ENCODE measurements around the gene CD83. TPM values are rescaled to one million over a fixed set of nuclear protein-coding genes. Genes with fewer than 3 reads are reported as not detected.

CD83 gene
- total and polyA plus RNA-seq, 4 donors = 0.35 to 4.2 (median 0.60) TPM

GRCh38 chr6:14088600-14089192, 28.9 kb upstream of the CD83 start:
- H3K4me3 ChIP-seq (ENCODE audit: low read depth in 1 of 3, low read length in 3 of 3) = no peak overlapping the region
- WGBS = 60% methylated on average over 4 of the region's 4 CpGs
- no peak for TF ChIP-seq FOXA1 (IDR thresholded peaks at IDR 0.05)
- TF ChIP-seq, protein P1, sequence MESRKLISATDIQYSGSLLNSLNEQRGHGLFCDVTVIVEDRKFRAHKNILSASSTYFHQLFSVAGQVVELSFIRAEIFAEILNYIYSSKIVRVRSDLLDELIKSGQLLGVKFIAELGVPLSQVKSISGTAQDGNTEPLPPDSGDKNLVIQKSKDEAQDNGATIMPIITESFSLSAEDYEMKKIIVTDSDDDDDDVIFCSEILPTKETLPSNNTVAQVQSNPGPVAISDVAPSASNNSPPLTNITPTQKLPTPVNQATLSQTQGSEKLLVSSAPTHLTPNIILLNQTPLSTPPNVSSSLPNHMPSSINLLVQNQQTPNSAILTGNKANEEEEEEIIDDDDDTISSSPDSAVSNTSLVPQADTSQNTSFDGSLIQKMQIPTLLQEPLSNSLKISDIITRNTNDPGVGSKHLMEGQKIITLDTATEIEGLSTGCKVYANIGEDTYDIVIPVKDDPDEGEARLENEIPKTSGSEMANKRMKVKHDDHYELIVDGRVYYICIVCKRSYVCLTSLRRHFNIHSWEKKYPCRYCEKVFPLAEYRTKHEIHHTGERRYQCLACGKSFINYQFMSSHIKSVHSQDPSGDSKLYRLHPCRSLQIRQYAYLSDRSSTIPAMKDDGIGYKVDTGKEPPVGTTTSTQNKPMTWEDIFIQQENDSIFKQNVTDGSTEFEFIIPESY (IDR thresholded peaks at IDR 0.05) = no peak
- TF ChIP-seq RAD21 (IDR thresholded peaks at IDR 0.05) = no peak

GRCh38 chr6:14089224-14089623, 28.3 kb upstream of the CD83 start:
- H3K9me3 ChIP-seq (ENCODE audit: control insufficient read depth in 4 of 4, low read length in 3 of 4) = no peaks in the 10 kb centered on the region
- peaks cover 0 to 4% (median 0%) of the 10 kb centered on the region in 4 donors for H3K4me1 ChIP-seq (ENCODE audit: control insufficient read depth in 4 of 4, insufficient read depth in 4 of 4, low read length in 3 of 4)
- DNase-seq (ENCODE audit: low spot score) = no peak
- H3K9ac ChIP-seq (ENCODE audit: low read depth in 1 of 2, low read length in 2 of 2) = no peak overlapping the region
- no peak overlapping the region for H3K27ac ChIP-seq (ENCODE audit: low read depth in 1 of 2, low read length in 2 of 2)
- H3K27me3 ChIP-seq (ENCODE audit: control insufficient read depth in 4 of 4, insufficient read depth in 4 of 4, low read length in 3 of 4) = peaks cover 0 to 5% (median 2%) of the 10 kb centered on the region in 4 donors
- H3K36me3 ChIP-seq (ENCODE audit: control insufficient read depth in 4 of 4, insufficient read depth in 3 of 4, low read depth in 1 of 4, low read length in 3 of 4) = no peaks in the 10 kb centered on the region
- H3K4me3 ChIP-seq (ENCODE audit: low read depth in 1 of 3, low read length in 3 of 3) = no peak overlapping the region
- TF ChIP-seq REST (IDR thresholded peaks at IDR 0.05) = no peak
- TF ChIP-seq HNF4A (conservative IDR thresholded peaks at IDR 0.05) = no peak
- no peak for TF ChIP-seq FOXA2 (IDR thresholded peaks at IDR 0.05)
- WGBS = 87% methylated on average over 7 of the region's 7 CpGs

More at GRCh38 chr6:14088600-14089192, 28.9 kb upstream of the CD83 start:
- no peak overlapping the region for H3K27ac ChIP-seq (ENCODE audit: low read depth in 1 of 2, low read length in 2 of 2)
- DNase-seq (ENCODE audit: low spot score) = no peak
- peaks cover 0 to 4% (median 0%) of the 10 kb centered on the region in 4 donors for H3K4me1 ChIP-seq (ENCODE audit: control insufficient read depth in 4 of 4, insufficient read depth in 4 of 4, low read length in 3 of 4)
- no peak overlapping the region for H3K9ac ChIP-seq (ENCODE audit: low read depth in 1 of 2, low read length in 2 of 2)
- H3K27me3 ChIP-seq (ENCODE audit: control insufficient read depth in 4 of 4, insufficient read depth in 4 of 4, low read length in 3 of 4) = peaks cover 0 to 5% (median 2%) of the 10 kb centered on the region in 4 donors
- no peaks in the 10 kb centered on the region for H3K36me3 ChIP-seq (ENCODE audit: control insufficient read depth in 4 of 4, insufficient read depth in 3 of 4, low read depth in 1 of 4, low read length in 3 of 4)
- no peaks in the 10 kb centered on the region for H3K9me3 ChIP-seq (ENCODE audit: control insufficient read depth in 4 of 4, low read length in 3 of 4)

GRCh38 chr6:14091339-14091978, 26.1 kb upstream of the CD83 start:
- no peak for DNase-seq (ENCODE audit: low spot score)
- peaks cover 0 to 5% (median 2%) of the 10 kb centered on the region in 4 donors for H3K27me3 ChIP-seq (ENCODE audit: control insufficient read depth in 4 of 4, insufficient read depth in 4 of 4, low read length in 3 of 4)
- H3K9ac ChIP-seq (ENCODE audit: low read depth in 1 of 2, low read length in 2 of 2) = no peak overlapping the region
- no peaks in the 10 kb centered on the region for H3K36me3 ChIP-seq (ENCODE audit: control insufficient read depth in 4 of 4, insufficient read depth in 3 of 4, low read depth in 1 of 4, low read length in 3 of 4)
- TF ChIP-seq GABPA (IDR thresholded peaks at IDR 0.05 in 1 of 2, conservative IDR thresholded peaks at IDR 0.05 in 1 of 2) (no peak), TAF1 (conservative IDR thresholded peaks at IDR 0.05) (no peak), FOXA2 (IDR thresholded peaks at IDR 0.05) (no peak), HNF4A (conservative IDR thresholded peaks at IDR 0.05) (no peak), SP1 (IDR thresholded peaks at IDR 0.05) (no peak), HNF4G (IDR thresholded peaks at IDR 0.05) (no peak), FOXA1 (IDR thresholded peaks at IDR 0.05) (no peak), ATF3 (IDR thresholded peaks at IDR 0.05) (no peak)
- TF ChIP-seq, protein P2, sequence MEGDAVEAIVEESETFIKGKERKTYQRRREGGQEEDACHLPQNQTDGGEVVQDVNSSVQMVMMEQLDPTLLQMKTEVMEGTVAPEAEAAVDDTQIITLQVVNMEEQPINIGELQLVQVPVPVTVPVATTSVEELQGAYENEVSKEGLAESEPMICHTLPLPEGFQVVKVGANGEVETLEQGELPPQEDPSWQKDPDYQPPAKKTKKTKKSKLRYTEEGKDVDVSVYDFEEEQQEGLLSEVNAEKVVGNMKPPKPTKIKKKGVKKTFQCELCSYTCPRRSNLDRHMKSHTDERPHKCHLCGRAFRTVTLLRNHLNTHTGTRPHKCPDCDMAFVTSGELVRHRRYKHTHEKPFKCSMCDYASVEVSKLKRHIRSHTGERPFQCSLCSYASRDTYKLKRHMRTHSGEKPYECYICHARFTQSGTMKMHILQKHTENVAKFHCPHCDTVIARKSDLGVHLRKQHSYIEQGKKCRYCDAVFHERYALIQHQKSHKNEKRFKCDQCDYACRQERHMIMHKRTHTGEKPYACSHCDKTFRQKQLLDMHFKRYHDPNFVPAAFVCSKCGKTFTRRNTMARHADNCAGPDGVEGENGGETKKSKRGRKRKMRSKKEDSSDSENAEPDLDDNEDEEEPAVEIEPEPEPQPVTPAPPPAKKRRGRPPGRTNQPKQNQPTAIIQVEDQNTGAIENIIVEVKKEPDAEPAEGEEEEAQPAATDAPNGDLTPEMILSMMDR (IDR thresholded peaks at IDR 0.05; ENCODE audit: low read depth, low read length, missing input control) = no peak
- H3K4me3 ChIP-seq (ENCODE audit: low read depth in 1 of 3, low read length in 3 of 3) = no peak overlapping the region
- H3K4me1 ChIP-seq (ENCODE audit: control insufficient read depth in 4 of 4, insufficient read depth in 4 of 4, low read length in 3 of 4) = peaks cover 0 to 4% (median 0%) of the 10 kb centered on the region in 4 donors
- H3K9me3 ChIP-seq (ENCODE audit: control insufficient read depth in 4 of 4, low read length in 3 of 4) = no peaks in the 10 kb centered on the region
- no peak overlapping the region for H3K27ac ChIP-seq (ENCODE audit: low read depth in 1 of 2, low read length in 2 of 2)
- WGBS = 74% methylated on average over 4 of the region's 4 CpGs

Data from liver (tissue), 9 donors.